ENCODE data around the gene COMMD1. TPM values are rescaled to one million over a fixed set of nuclear protein-coding genes. Genes with fewer than 3 reads are reported as not detected.
"Not testable (repeated sequence)": the region's sequence is repeated elsewhere in the genome, so short reads cannot be mapped to it uniquely, and the experiment has no call there.

Gene COMMD1
- total and polyA plus RNA-seq, 7 experiments from 2014 or later: 15.6 to 65.3 (median 21.4) TPM

DNA sequence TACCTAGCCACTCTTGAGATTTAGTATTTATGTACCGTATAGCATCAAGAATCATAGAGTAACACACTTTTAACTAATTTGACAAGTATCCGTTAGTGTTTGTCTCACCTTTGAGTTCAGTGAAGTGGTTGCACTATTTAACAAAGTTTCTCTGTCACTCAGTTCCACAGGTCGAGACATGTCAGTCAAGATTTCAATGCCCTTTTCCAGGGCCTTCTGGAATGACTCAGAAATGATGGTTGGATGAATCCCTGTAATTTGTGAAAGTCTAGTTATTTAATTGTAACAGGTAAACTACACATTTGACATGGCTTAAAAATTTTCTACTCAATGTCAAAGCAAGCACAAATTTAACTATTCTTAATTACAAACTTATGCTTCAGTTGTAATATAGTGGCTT, 26.7 kb upstream of the COMMD1 start:
- ATAC-seq: no peak
- Histone ChIP-seq H3K4me1 (ENCODE audit: control insufficient read depth in 2 of 2, insufficient read depth in 2 of 2, low read length in 2 of 2) (no peaks in the 10 kb centered on the region), H3K27ac (ENCODE audit: low read depth, low read length) (no peak overlapping the region), H3K27me3 (ENCODE audit: control insufficient read depth in 2 of 2, insufficient read depth in 2 of 2, low read length in 2 of 2) (no peaks in the 10 kb centered on the region), H3K4me3 (ENCODE audit: low read length) (no peak overlapping the region), H3K9me3 (ENCODE audit: control insufficient read depth in 2 of 3, low read length in 3 of 3) (no peaks in the 10 kb centered on the region), H3K36me3 (ENCODE audit: control insufficient read depth in 2 of 3, insufficient read depth in 3 of 3, low read length in 3 of 3) (peaks cover 4 to 92% (median 46%) of the 10 kb centered on the region in 3 experiments)
- ChIA-PET POLR2A (no interaction called here), CTCF (no interaction called here)
- Mint-ChIP-seq H3K27me3 (no peaks in the 10 kb centered on the region), H3K36me3 (peaks cover 4 to 39% (median 26%) of the 10 kb centered on the region in 5 donors), H3K4me1 (peaks cover 0 to 3% (median 0%) of the 10 kb centered on the region in 7 donors), H3K27ac (no peak overlapping the region), H3K4me3 (no peak overlapping the region), H3K9me3 (no peaks in the 10 kb centered on the region)
- no peak for DNase-seq
- intact Hi-C loops (cut with micrococcal nuclease): no loop called here

DNA sequence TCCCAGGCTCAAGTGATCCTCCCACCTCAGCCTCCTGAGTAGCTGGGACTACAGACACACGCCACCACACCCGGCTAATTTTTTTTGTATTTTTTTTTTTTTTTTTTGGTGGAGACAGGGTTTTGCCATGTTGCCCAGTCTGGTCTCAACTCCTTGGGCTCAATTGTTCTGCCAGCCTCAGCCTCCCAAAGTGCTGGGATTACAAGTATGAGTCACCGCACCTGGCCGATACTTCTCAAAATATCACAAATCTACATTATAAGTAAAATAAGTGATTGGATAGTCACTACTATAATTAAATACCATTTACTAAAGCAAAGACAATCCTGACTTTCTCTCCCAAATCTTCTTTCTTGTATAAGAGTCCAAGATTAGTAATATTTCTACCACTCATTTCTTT, 26.1 kb upstream of the COMMD1 start:
- H3K9me3 ChIP-seq (ENCODE audit: control insufficient read depth in 2 of 3, low read length in 3 of 3); DNase-seq; H3K4me1 Mint-ChIP-seq; CTCF ChIA-PET; H3K27me3 Mint-ChIP-seq; H3K4me3 Mint-ChIP-seq; H3K27ac ChIP-seq (ENCODE audit: low read depth, low read length); ATAC-seq; H3K27me3 ChIP-seq (ENCODE audit: control insufficient read depth in 2 of 2, insufficient read depth in 2 of 2, low read length in 2 of 2); H3K4me1 ChIP-seq (ENCODE audit: control insufficient read depth in 2 of 2, insufficient read depth in 2 of 2, low read length in 2 of 2); H3K4me3 ChIP-seq (ENCODE audit: low read length); H3K9me3 Mint-ChIP-seq; intact Hi-C loops (cut with micrococcal nuclease); POLR2A ChIA-PET: not testable (repeated sequence)
- H3K36me3 ChIP-seq (ENCODE audit: control insufficient read depth in 2 of 3, insufficient read depth in 3 of 3, low read length in 3 of 3): peaks cover 4 to 91% (median 51%) of the 10 kb centered on the region in 3 experiments
- peak overlapping the region in 1 of 9 donors; percentile 25 for H3K27ac Mint-ChIP-seq
- H3K36me3 Mint-ChIP-seq: peaks cover 4 to 35% (median 23%) of the 10 kb centered on the region in 5 donors

DNA sequence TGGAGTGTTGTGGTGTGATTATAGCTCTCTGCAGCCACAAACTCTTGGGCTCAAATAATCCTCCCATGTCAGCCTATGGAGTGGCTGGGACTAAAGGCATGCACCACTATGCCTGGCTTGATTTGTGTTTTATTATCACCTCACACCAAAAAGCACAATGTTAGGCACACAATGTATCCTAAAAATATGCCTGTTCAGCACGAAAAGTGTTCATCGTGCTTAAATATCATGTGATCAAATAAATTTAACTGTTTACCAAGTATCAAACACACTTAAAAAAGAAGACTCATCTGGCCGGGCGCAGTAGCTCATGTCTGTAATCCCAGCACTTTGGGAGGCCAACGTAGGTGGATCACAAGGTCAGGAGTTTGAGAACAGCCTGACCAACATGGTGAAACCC, 22.6 kb upstream of the COMMD1 start:
- POLR2A ChIA-PET: interaction anchor here (1.2 kb wide), 1 partner anchor 23 kb away, joined by 4 read pairs; the partner anchor contains the start of gene COMMD1
- H3K4me1 ChIP-seq (ENCODE audit: control insufficient read depth in 2 of 2, insufficient read depth in 2 of 2, low read length in 2 of 2): peaks cover 15 to 17% of the 10 kb centered on the region in 2 donors
- H3K36me3 Mint-ChIP-seq: peaks cover 0 to 33% (median 16%) of the 10 kb centered on the region in 5 donors

DNA sequence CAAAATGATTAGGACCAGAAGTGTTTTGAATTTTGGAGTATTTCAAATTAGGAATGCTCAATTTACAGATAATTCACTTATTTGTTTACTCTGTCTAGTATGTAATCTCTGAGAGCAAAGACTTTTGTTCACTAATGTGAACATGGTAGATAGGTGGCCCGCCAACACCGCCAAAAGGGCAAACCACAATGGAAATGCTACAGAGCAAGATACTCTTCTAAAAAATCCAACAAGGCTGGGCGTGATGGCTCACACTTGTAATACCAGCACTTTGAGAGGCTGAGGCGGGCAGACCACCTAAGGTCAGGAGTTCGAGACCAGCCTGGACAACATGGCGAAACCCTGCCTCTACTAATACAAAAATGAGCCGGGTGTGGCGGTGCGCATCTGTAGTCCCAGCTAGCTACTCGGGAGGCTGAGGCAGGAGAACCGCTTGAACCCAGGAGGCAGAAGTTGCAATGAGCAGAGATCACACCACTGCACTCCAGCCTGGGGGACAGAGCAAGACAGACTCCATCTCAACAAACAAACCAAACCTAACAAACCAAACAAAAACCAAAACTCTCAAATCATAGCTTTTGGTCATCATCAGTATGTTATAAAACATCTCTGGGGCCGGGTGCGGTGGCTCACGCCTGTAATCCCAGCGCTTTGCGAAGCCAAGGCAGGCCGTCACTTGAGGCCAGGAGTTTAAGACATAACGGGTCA, 19.4 kb upstream of the COMMD1 start:
- intact Hi-C loops (cut with micrococcal nuclease): loop anchor here (5.0 to 10.0 kb wide), 5 partner anchors 411 to 1956 kb away; partner anchors contain the start of genes REL (in 1 of the 2), SANBR (in 1 of the 2), UGP2 (in 1 of the 2) and USP34 (in 1 of the 2)
- no peaks in the 10 kb centered on the region for H3K27me3 ChIP-seq (ENCODE audit: control insufficient read depth in 2 of 2, insufficient read depth in 2 of 2, low read length in 2 of 2)
- Mint-ChIP-seq H3K4me1 (peaks cover 11 to 34% (median 29%) of the 10 kb centered on the region in 7 donors), H3K36me3 (peaks cover 0 to 21% (median 7%) of the 10 kb centered on the region in 5 donors), H3K27ac (peak overlapping the region in 8 of 9 donors; percentile 5 to 100 (median 98)), H3K9me3 (peaks cover 0 to 8% (median 0%) of the 10 kb centered on the region in 11 donors), H3K4me3 (peak overlapping the region in 9 of 10 donors; percentile 85 to 100 (median 99)), H3K27me3 (no peaks in the 10 kb centered on the region)
- ATAC-seq (no peak), DNase-seq (no peak)
- H3K36me3 ChIP-seq (ENCODE audit: control insufficient read depth in 2 of 3, insufficient read depth in 3 of 3, low read length in 3 of 3): peaks cover 0 to 46% (median 20%) of the 10 kb centered on the region in 3 experiments
- CTCF ChIA-PET: no interaction called here
- POLR2A ChIA-PET: interaction anchor here (0.6 to 2.7 kb wide), 3 partner anchors 11 to 32 kb away, joined by 9 to 11 read pairs (median 9); partner anchors contain the start of genes COMMD1 and FAM161A
- H3K4me3 ChIP-seq (ENCODE audit: low read length): no peak overlapping the region
- peak overlapping the region; percentile 98 for H3K27ac ChIP-seq (ENCODE audit: low read depth, low read length)
- peaks cover 15 to 17% of the 10 kb centered on the region in 2 donors for H3K4me1 ChIP-seq (ENCODE audit: control insufficient read depth in 2 of 2, insufficient read depth in 2 of 2, low read length in 2 of 2)
- H3K9me3 ChIP-seq (ENCODE audit: control insufficient read depth in 2 of 3, low read length in 3 of 3): no peaks in the 10 kb centered on the region

More for the DNA sequence above, 22.6 kb upstream of the COMMD1 start:
- ATAC-seq (no peak), DNase-seq (no peak)
- Histone ChIP-seq H3K36me3 (ENCODE audit: control insufficient read depth in 2 of 3, insufficient read depth in 3 of 3, low read length in 3 of 3) (peaks cover 4 to 69% (median 35%) of the 10 kb centered on the region in 3 experiments), H3K27ac (ENCODE audit: low read depth, low read length) (no peak overlapping the region), H3K27me3 (ENCODE audit: control insufficient read depth in 2 of 2, insufficient read depth in 2 of 2, low read length in 2 of 2) (no peaks in the 10 kb centered on the region), H3K4me3 (ENCODE audit: low read length) (no peak overlapping the region), H3K9me3 (ENCODE audit: control insufficient read depth in 2 of 3, low read length in 3 of 3) (no peaks in the 10 kb centered on the region)
- Mint-ChIP-seq H3K27ac (peak overlapping the region in 1 of 9 donors; percentile 74), H3K9me3 (peaks cover 0 to under 1% (median 0%) of the 10 kb centered on the region in 11 donors), H3K27me3 (no peaks in the 10 kb centered on the region), H3K4me3 (no peak overlapping the region), H3K4me1 (peaks cover 11 to 28% (median 23%) of the 10 kb centered on the region in 7 donors)
- CTCF ChIA-PET: no interaction called here
- intact Hi-C loops (cut with micrococcal nuclease): loop anchor here (10.0 kb wide), 3 partner anchors 408 to 818 kb away; partner anchors contain the start of genes SANBR (in 1 of the 2) and USP34 (in 1 of the 2)

DNA sequence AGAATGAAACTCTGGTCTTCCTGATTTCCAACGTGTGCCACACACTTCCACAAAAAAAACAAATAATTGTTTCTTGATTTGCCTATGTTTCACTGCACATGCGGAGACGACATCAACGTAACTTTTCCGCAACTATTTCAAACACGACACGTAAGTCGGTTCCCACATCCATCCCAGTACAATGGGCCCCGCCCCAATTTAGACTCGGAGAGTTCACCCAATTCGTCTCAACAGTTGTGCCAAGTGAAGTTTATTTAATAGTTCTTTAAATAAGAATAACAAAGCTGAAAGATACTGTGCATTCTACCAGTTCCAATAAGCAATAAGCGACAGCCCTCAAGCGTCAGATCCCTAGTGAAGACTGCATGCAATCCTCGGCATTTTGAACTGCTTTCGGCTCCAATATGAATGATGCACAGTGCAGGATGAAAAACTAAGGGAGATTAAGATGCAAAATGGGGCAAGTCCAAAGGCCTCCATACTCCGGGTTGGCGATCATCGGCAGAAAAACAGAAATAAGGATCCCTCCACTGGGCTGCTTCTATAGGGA, 17.7 kb upstream of the COMMD1 start:
- H3K27ac Mint-ChIP-seq: peak overlapping the region; percentile 98 to 100 (median 100)

More for the DNA sequence above, 17.7 kb upstream of the COMMD1 start:
- peak in 3 of 9 donors; percentile 4 to 28 (median 7) for DNase-seq
- H3K27me3 Mint-ChIP-seq: no peaks in the 10 kb centered on the region
- POLR2A ChIA-PET: interaction anchor here (0.8 to 2.7 kb wide), 4 partner anchors 17 to 349 kb away, joined by 3 to 11 read pairs (median 8); partner anchors contain the start of genes COMMD1 and FAM161A
- peak overlapping the region; percentile 85 to 100 (median 99) for H3K4me3 Mint-ChIP-seq
- intact Hi-C loops (cut with micrococcal nuclease): loop anchor here (1.0 to 10.0 kb wide), 19 partner anchors 7 to 1955 kb away; partner anchors contain the start of genes COMMD1 (in 2 of the 2), EHBP1 (in 2 of the 2), FAM161A (in 2 of the 2) and REL (in 2 of the 2)
- peaks cover 0 to 32% (median 14%) of the 10 kb centered on the region in 3 experiments for H3K36me3 ChIP-seq (ENCODE audit: control insufficient read depth in 2 of 3, insufficient read depth in 3 of 3, low read length in 3 of 3)
- peak overlapping the region; percentile 92 for H3K4me3 ChIP-seq (ENCODE audit: low read length)
- peaks cover 11 to 34% (median 29%) of the 10 kb centered on the region in 7 donors for H3K4me1 Mint-ChIP-seq
- peaks cover 0 to 21% (median 7%) of the 10 kb centered on the region in 5 donors for H3K36me3 Mint-ChIP-seq
- H3K27ac ChIP-seq (ENCODE audit: low read depth, low read length): peak overlapping the region; percentile 98
- peak; percentile 15 for ATAC-seq
- CTCF ChIA-PET: no interaction called here
- no peaks in the 10 kb centered on the region for H3K27me3 ChIP-seq (ENCODE audit: control insufficient read depth in 2 of 2, insufficient read depth in 2 of 2, low read length in 2 of 2)
- peaks cover 15 to 17% of the 10 kb centered on the region in 2 donors for H3K4me1 ChIP-seq (ENCODE audit: control insufficient read depth in 2 of 2, insufficient read depth in 2 of 2, low read length in 2 of 2)
- peaks cover 0 to 8% (median 0%) of the 10 kb centered on the region in 11 donors for H3K9me3 Mint-ChIP-seq
- no peaks in the 10 kb centered on the region for H3K9me3 ChIP-seq (ENCODE audit: control insufficient read depth in 2 of 3, low read length in 3 of 3)

All from naive thymus-derived CD4-positive, alpha-beta T cell (primary cell).